GM21423 (cell line): ENCODE data around the gene ALG9.
A peak's percentile ranks its signal among the peaks of the same experiment; 100 is the strongest.

Source experiments
- ATAC-seq: cut with Tn5 transposase; IDR thresholded peaks from one replicate; pipeline ENCODE4 v1.9.1; 2021; ENCODE audit warnings: mild to moderate bottlenecking, moderate library complexity; ENCODE audit not compliant: unreplicated experiment

Gene ALG9

GRCh38 chr11:111836721-111837120 is 34.7 kb downstream of the ALG9 start:
- peak; percentile 85 for ATAC-seq

- no peak for ATAC-seq
Observed at GRCh38 chr11:111836162-111836561, 35.2 kb downstream of the ALG9 start.

- no peak for ATAC-seq
Observed at GRCh38 chr11:111835665-111836064, 35.7 kb downstream of the ALG9 start.

GRCh38 chr11:111834432-111835163 is 36.8 kb downstream of the ALG9 start:
- no peak for ATAC-seq

GRCh38 chr11:111833524-111833923 is 37.9 kb downstream of the ALG9 start:
- no peak for ATAC-seq

DNA sequence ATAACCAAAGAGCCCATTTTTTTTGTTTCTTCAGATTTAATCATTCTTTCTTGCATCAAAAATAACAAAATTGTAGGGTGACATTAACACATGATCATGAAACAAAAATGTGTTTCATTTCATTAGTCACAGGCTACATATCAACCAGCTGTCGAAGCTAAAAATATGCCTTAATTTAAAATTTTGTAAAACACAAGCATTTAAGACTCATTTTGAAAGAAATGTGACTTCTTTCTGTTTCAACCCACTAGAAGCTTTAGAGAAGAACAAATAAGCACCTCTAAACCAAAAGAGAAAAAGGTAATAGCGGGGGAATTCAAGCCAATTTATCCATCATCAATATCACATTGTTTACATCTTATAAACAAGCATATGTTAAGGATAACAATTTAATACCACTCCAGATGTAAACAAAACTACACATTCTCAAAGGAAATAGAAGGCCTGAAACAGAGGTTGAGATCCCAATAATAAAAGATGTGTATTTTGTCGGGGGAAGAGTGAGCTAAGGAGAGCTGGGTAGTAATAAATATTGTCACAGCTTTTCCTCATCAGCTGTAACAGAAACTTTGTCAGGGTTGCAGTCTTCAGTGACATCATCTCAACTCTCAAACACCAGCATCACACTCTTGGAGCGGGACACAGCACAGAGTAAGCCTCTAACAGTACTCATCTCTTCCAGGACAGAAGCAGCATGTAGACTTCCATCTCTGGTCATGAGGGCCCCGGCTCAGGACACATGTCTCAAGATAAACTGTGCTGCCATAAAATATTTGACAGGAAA is 42.0 kb downstream of the ALG9 start:
- no peak for ATAC-seq

GRCh38 chr11:111826322-111826950 is 44.9 kb downstream of the ALG9 start:
- no peak for ATAC-seq

DNA sequence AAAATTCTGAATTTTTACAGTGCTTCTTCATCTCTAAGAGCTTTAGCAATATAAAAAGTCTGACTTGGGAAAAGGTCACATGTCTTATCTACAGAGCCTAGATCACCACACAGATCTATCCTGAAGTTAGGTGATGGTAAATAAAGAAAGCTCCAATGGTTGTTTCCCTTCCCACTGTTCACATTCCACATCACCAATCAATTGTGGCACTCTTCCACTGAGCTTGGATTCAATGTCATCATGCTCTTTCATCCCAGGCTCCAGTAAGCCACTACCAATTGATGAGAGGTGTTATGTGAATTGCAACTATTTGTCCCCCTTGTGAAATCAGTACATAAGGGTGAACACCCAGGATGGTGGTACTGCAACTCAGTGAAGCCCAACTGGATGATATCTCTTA is 47.8 kb downstream of the ALG9 start:
- no peak for ATAC-seq

DNA sequence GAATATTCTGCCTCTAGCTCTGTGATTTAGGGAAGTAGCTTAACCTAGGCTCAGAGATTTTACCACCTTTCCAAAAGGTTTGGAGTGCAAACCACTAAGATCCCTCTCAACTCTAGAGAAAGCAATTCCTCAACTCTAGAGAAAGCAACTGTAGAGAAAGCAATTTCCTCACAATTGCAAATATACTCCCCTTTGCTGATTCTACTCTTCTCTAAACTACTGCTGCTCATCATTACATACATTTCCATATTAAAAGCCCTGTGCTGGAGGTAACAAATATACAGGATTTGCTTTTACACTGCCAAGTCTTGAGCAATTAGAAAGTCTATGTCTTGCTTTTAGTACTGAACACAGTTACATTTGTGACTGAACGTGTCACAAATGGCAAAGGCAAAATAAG is 48.2 kb downstream of the ALG9 start:
- no peak for ATAC-seq

DNA sequence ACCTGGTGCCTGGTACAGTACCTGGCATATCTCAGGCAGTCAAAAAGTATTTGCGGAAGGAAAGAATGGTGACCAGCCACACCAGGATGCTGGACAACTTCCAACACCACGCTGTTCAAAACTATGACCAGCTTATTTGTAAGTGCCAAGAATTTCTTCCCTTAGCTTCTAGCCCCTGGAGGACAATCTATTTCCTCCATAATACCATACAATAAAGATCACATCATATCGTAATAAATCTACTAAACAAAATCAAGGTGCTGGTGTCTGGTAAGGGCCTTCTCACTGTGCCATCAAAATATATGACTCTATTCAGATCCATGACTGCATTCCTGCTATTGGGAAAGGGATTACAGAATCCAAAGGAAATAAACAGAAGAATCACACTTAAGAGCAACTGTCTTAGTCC is 51.5 kb downstream of the ALG9 start:
- no peak for ATAC-seq

DNA sequence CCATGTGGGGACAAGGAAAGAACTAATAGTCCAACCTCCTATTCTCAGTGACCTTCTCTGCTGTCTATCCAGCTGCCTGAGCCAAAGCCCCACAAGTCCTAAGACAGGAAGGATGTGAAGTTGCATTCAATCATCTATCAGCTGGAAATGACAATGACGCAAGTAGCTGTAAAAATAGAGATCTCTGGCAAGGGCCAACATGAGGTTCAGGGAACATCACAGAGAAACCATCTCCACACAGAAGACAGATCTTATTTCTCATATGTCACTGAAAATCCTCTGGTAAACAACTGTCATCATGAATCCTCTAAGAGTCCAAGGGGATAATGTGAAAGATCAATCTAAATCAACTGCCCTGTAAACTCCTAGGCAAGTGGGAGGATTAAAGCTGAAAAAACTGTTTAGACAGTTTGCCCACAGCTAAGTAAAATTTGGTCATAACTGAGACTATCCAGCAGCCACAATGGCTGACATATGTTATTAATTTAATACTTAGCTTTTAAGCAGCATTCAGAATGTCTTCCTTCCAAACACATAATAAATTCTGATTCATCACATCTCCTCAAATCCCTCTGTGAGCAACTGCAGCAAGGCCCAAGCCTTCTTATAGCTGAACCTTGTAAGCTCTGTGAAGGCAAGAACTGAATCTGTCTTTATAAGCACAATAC is 52.1 kb downstream of the ALG9 start:
- ATAC-seq = no peak

DNA sequence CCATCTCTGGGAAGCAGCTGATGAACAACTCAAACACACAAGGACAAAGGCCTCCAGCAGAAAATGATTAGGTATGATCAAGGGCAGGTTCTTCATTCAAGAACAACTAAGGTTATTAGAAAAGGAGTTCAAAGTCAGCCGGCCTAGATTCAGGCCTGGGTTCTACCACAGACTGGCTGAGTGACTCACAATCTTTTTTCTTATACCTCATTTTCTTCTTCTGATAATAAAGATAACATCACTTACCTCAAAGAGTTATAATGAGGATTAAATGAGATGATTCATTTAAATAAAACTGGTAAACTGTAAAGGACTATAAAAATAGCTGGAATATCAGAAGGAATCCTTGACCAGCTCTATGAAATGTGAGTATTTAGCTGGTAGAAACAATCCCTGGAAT is 55.9 kb downstream of the ALG9 start:
- ATAC-seq = no peak

GRCh38 chr11:111814557-111815320 is 56.6 kb downstream of the ALG9 start:
- no peak for ATAC-seq

- ATAC-seq = no peak
Observed at GRCh38 chr11:111814106-111814505, 57.3 kb downstream of the ALG9 start.

GRCh38 chr11:111812211-111812610 is 59.2 kb downstream of the ALG9 start:
- ATAC-seq = no peak

DNA sequence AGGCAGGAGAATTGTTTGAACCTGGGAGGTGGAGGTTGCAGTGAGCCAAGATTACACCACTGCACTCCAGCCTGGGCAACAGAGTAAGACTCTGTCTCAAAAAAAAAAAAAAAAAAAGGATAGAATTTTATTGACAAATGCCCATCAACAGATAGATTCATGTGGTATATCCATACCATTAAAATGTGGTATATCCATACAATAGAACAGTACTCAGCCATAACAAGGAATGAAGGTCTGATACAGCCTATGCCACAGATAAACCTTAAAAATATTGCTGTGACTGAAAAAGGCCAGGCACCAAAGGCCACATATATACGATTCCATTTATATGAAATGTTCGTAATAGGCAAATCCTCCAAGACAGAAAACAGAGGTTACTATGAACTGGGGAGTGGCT is 59.9 kb downstream of the ALG9 start:
- no peak for ATAC-seq

DNA sequence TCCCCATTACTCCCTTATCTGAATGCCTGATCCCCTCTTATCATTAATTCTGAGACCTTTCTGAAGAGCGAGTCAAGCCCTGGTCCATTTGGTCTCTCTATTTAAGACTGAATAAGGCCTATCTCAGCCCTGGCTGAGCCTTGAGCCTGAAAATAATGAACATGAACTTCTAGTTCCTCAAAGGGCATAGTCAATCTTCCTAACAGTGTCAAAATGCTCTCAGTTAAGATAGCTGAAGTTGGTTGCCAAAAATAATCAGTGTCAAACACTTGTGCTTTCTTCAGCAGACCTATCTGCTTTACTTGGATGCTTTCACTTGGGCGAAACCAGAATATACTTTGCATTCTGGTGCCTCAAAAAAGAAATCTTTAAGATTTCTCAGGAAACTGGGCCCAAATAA is 62.5 kb downstream of the ALG9 start:
- ATAC-seq = no peak

GRCh38 chr11:111808063-111808588 is 63.3 kb downstream of the ALG9 start:
- ATAC-seq = no peak

DNA sequence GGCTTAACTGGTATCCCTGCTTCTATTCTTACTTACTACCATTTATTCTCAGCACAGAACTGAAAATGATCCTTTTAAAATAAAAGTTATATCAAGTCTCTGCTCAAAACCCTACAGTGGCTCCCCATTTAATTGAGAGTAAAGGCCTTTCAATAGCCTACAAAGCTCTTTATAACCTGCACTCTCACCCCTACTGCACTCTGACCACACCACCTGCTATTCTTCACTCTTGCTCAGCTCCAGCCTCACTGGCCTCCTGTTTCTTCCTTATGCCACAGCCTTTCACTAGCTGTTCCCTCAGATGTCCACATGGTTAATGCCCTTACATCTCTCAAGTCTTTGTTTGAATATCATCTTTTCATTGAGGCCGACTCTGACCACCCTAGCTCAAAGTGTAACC is 64.3 kb downstream of the ALG9 start:
- no peak for ATAC-seq

DNA sequence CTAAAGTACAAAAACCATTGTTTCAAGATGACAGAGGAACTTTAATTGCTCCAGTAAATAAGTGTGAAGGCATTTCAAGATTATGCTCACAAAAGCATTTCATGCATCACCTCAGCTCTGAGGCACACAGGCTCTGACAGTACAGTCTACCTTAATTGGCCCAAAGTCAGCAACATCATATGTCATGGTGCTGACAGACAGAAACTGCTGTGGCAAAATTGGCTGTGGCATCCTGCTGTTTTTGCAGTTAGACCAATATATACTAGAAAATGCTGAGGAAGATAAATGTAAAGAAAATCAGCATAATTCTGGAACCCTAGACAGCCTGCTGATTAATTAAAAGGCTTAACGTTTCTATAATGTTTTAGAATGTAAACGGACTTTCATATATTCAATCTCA is 70.2 kb downstream of the ALG9 start:
- no peak for ATAC-seq
